Activated naive CD4-positive, alpha-beta T cell treated with anti-CD3 and anti-CD28 coated beads for 36 hours (primary cell): Measurements from ENCODE around the gene VAMP5. TPM values are rescaled to one million over a fixed set of nuclear protein-coding genes. Genes with fewer than 3 reads are reported as not detected.
"Not testable (repeated sequence)": the region's sequence is repeated elsewhere in the genome, so short reads cannot be mapped to it uniquely, and the experiment has no call there.

Source experiments
- CTCF ChIA-PET: fragments of 350-600 bp; sonication (Branson Sonifier 250); formaldehyde crosslinking; loops from one replicate; lab custom pipeline; 2021; ENCODE audit warnings: antibody characterized with exemption; lab: Charles Lee
- DNase-seq: peaks from one replicate; pipeline ENCODE4 v3.0.0-alpha.2; 2020
- H3K27ac Mint-ChIP-seq: one replicate; pipeline ENCODE4 v1.8.0; 2021; ENCODE audit warnings: mild to moderate bottlenecking, mixed read lengths
- H3K27me3 Mint-ChIP-seq: one replicate; pipeline ENCODE4 v1.8.0; 2021; ENCODE audit warnings: low read depth, mixed read lengths
- H3K36me3 Mint-ChIP-seq: one replicate; pipeline ENCODE4 v1.8.0; 2021; ENCODE audit warnings: low read depth, mixed read lengths
- H3K4me1 Mint-ChIP-seq: one replicate; pipeline ENCODE4 v1.8.0; 2021; ENCODE audit warnings: low read depth, mixed read lengths
- H3K4me3 Mint-ChIP-seq: one replicate; pipeline ENCODE4 v1.8.0; 2021; ENCODE audit warnings: mild to moderate bottlenecking, moderate library complexity, mixed read lengths
- H3K9me3 Mint-ChIP-seq: one replicate; pipeline ENCODE4 v1.8.0; 2021; ENCODE audit warnings: mixed read lengths
- intact Hi-C: fragments of 100-400 bp; cut with micrococcal nuclease; formaldehyde crosslinking; loops from one replicate; pipeline ENCODE4 v1.15.1; 2023
- total RNA-seq, 2 experiments: library from RNA; stranded (reverse); gene quantifications; one replicate each; pipeline ENCODE4 v1.2.3, GENCODE V29; 2021

VAMP5 gene
- total RNA-seq, 2 experiments from 2014 or later = 18.4 to 21.8 TPM

DNA sequence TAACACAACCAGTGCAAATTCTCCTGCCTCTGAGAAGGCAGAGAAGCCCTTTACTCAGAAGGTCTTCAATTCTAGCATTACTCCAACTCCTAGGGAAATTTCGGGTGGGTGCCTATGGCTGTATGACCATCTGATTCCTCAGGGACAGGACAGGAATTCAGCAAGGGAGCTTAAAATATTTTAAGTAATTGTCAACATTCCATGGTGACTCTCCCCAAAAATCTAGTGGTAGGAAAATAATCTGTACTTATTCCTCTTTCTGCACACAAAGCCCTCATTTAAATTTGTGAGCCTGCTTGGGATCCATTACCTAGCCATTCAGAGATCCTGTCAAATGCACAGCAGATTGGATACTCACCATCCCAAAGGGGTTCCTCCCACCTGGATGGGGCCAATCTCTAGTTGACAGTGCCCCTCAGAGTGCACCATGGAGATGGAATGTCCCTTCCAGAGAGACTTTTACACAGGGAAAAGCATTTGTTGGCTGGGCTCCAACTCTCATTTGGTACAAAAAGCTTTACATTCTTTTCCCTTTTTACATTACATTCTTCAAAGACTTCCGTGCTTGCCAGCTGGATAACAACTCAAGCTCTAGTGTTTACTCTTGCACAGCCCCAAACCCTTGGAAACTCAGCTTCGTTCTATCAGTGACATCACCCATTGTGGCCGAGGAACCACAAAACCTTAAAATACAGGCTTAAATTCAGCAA is 21.3 kb downstream of the VAMP5 start:
- no peak overlapping the region for H3K4me3 Mint-ChIP-seq
- H3K27me3 Mint-ChIP-seq = no peaks in the 10 kb centered on the region
- peaks cover 42% of the 10 kb centered on the region for H3K4me1 Mint-ChIP-seq
- H3K36me3 Mint-ChIP-seq = peaks cover 13% of the 10 kb centered on the region
- CTCF ChIA-PET = interaction anchor here (1.0 to 4.1 kb wide), 5 partner anchors 10 to 57 kb away, joined by 3 to 25 read pairs (median 4); partner anchors contain the start of gene RNF181
- no peak overlapping the region for H3K27ac Mint-ChIP-seq
- intact Hi-C loops = no loop called here
- H3K9me3 Mint-ChIP-seq = no peaks in the 10 kb centered on the region
- no peak for DNase-seq

DNA sequence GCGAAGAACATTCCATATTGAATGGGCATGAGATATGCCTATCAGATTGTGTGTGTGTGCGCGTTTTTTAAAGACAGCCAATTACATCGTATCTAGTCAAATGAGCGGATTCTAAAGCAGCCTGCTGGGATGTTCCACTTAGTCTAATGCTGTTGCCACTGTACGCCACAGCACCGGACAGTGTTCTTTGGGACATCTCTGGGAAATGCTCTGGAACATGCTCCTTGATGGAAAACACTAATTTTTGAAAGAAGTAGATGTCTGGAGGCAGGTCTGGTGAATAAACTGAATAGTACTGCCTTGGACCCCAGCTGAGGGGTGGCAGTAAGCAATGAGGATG is 21.9 kb downstream of the VAMP5 start:
- Mint-ChIP-seq H3K27me3 (no peaks in the 10 kb centered on the region), H3K27ac (no peak overlapping the region), H3K4me1 (peaks cover 44% of the 10 kb centered on the region), H3K4me3 (no peak overlapping the region), H3K9me3 (no peaks in the 10 kb centered on the region), H3K36me3 (peaks cover 13% of the 10 kb centered on the region)
- intact Hi-C loops = no loop called here
- DNase-seq = no peak
- CTCF ChIA-PET = interaction anchor here (0.6 to 4.1 kb wide), 5 partner anchors 11 to 143 kb away, joined by 3 to 25 read pairs (median 5); partner anchors contain the start of genes MAT2A and RNF181

DNA sequence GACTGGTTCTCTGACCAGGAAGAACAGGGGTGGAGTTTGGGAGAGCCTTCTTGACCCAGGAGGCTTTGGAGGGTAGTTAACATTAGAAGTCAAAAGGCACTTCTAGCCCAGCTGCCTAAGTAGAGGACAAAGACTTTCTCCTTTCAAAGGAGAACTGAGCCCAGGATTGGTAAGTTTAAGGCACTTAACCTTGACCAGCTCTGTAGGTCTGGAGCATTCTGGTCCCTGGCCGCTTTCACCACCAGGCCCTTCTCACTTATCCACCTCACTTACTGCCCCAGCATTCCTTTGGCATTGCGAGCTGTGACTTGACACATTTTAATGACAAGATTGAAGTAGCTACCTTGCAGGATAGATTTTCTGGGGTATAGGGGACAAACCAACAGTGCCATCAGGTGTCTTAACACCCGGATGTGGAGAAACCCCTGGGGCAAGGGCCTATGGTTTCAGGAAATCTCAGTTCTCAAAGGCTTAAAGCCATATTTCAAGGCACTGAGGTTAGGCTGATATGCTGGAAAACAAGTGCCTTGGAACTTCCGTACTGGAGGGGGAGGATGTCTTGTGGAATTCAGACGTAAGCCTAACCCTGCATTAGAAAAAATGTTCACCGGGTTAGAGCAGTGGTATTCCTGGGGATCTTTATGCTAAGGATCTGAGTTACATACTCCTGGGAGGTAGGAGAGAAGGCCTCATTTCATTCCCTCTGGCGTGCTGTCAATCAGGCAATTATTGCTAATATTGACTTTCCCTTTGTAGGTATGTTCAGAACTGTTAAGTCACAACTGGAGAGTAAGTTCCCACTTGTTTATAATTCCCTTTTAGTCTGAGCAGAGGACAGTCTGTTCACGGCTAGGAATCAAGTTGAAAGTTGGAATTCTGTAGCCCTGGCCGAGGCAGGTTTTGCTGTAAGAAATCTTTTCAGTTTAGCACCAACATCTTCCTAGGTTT is 23.3 kb downstream of the VAMP5 start:
- peak overlapping the region; percentile 5 for H3K27ac Mint-ChIP-seq
- H3K27me3 Mint-ChIP-seq = no peaks in the 10 kb centered on the region
- H3K4me3 Mint-ChIP-seq = no peak overlapping the region
- H3K4me1 Mint-ChIP-seq = peaks cover 42% of the 10 kb centered on the region
- DNase-seq = no peak
- H3K9me3 Mint-ChIP-seq = no peaks in the 10 kb centered on the region
- intact Hi-C loops = no loop called here
- peaks cover 14% of the 10 kb centered on the region for H3K36me3 Mint-ChIP-seq
- CTCF ChIA-PET = interaction anchor here (4.1 kb wide), 1 partner anchor 29 kb away, joined by 25 read pairs; no protein-coding TSS in a partner anchor

DNA sequence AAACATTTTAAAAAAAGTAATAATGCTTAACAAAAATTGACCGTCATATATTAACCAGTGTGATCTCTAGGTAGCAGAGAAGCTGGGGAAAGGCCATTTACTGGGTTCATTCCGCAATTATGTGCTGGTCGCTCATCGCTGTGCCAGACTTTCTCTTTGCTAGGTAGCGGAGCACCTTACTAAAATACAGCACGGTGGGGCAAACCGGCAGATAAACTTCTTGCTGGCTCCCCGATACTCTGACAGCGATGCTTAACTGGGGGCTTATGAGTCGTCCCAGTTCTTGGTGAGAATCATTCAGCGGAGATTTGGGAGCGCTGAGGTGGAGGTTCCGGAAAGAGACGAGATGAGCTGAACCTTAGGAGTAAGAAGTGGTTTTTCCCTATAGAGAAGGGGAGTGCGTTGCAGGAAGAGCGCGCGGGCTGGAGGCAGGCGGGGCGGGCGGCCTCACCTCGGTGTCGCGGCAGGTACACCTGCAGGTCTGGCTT is 27.0 kb downstream of the VAMP5 start:
- intact Hi-C loops = loop anchor here (5.0 to 10.0 kb wide), 3 partner anchors 494 to 951 kb away; partner anchors contain the start of genes CHMP3, KDM3A, POLR1A and PTCD3
- Mint-ChIP-seq H3K27ac (peak overlapping the region; percentile 94), H3K4me1 (peaks cover 22% of the 10 kb centered on the region), H3K9me3 (no peaks in the 10 kb centered on the region), H3K36me3 (peaks cover 17% of the 10 kb centered on the region), H3K4me3 (peak overlapping the region; percentile 98), H3K27me3 (no peaks in the 10 kb centered on the region)
- CTCF ChIA-PET = interaction anchor here (0.5 to 1.3 kb wide), 3 partner anchors 8 to 26 kb away, joined by 3 to 6 read pairs (median 4); no protein-coding TSS in a partner anchor
- DNase-seq = no peak

DNA sequence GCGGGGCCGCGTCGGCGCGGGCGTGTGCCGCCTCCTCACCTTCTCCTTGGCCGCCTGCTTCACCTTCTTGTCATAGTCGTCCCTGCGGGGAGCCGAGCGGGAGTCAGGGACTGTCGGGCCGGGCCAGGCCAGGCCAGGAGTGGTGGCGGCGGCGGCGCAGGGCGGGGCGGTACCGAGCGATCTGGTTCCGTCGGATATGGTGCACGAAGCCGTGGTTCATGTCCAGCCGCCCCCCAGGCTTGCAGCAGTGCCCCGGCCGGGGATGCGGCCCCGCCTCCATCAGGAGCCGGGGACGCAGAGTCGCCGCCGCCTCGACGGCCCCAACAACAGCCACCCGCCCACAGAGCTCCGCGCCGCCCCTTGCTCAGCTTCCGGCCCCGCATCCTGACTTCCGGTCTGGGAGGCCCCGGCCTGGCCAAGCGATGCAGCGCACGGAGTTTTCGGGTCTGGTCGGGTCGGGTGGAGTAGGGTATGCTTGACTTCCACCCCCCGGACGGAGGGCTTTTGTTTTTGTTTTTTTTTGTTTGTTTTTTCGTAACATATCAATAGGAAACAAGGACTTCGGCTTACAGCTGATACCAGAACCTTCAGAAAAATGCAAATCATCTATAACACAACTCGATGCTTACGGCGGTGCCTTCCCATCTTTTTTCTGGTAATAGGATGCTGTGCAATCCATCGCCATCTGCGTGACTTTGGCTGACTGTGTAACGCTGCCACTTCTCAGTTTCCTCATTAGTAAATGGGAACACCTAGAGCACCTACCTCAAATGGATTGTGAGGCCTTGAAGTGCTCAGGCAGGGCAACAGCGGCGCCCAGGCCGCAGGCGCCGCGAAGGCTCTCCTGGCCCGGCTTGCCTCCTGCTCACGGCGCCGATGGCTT is 27.7 kb downstream of the VAMP5 start, which contains the start of gene C2orf68:
Gene C2orf68, minus strand, starts transcription at position 362 of the 883 bp plus-strand sequence. Its CDS starts 82 bp downstream, at position 280.
- peak; percentile 93 for DNase-seq
- H3K27ac Mint-ChIP-seq = peak within 1 kb of the TSS; percentile 94
- no peaks in the 10 kb centered on the region for H3K27me3 Mint-ChIP-seq
- intact Hi-C loops = loop anchor here (1.0 to 10.0 kb wide), 8 partner anchors 10 to 950 kb away; partner anchors contain the start of genes CHMP3, ELMOD3, GGCX and KDM3A
- CTCF ChIA-PET = interaction anchor here (0.5 to 1.3 kb wide), 4 partner anchors 9 to 1142 kb away, joined by 3 to 6 read pairs (median 4); no protein-coding TSS in a partner anchor
- peaks cover 25% of the 10 kb centered on the region for H3K4me1 Mint-ChIP-seq
- H3K36me3 Mint-ChIP-seq = peaks cover 20% of the 10 kb centered on the region
- H3K9me3 Mint-ChIP-seq = no peaks in the 10 kb centered on the region
- H3K4me3 Mint-ChIP-seq = peak within 1 kb of the TSS; percentile 98

DNA sequence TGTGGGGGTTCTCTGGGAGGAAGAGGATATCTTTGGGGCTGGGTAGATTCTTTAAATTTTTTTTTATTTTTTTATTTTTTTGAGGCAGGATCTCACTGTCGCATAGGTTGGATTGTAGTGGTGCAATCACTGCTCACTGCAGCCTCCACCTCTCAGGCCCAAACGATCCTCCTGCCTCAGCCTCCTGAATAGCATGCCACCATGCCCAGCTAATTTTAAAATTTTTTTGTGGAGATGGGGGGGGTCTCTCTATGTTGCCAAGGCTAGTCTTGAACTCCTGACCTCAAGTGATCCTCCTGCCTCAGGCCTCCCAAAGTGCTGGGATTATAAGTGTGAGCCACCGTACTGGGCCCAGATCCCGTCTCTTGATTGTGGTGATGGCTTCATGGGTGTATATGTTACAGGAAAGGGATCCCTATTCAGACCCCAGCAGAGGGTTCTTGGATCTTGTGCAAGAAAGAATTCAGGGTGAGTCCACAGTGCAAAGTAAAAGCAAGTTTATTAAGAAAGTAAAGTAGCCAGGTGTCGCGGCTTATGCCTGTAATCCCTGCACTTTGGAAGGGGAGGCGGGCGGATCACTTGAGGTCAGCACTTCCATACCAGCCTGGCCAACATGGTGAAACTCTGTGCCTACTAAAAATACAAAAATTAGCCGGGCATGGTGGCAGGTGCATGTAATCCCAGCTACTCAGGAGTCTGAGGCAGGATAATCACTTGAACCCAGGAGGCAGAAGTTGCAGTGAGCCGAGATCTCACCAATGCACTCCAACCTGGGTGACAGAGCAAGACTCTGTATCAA is 29.7 kb downstream of the VAMP5 start:
- intact Hi-C loops = loop anchor here (2.0 to 10.0 kb wide), 4 partner anchors 29 to 948 kb away; partner anchors contain the start of genes CHMP3, KDM3A, POLR1A and PTCD3
- peak overlapping the region; percentile 42 for H3K27ac Mint-ChIP-seq
- no peak for DNase-seq

DNA sequence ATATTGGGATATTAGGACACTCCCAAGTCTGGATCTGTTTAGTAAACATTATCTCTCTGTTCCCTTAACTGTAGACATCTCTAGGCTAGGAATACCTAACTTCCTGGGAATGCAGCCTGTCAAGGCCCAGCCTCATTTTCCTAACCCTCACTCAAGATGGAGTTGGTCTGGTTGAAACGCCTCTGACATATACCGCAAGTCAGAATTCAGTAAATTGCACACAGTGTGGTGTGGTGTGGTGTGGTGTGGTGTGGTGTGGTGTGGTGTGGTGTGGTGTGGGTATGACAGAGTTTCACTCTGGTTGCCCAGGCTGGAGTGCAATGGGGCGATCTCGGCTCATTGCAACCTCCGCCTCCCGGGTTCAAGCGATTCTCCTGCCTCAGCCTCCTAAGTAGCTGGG is 30.5 kb downstream of the VAMP5 start:
- not testable (repeated sequence) for H3K9me3 Mint-ChIP-seq, H3K27me3 Mint-ChIP-seq, DNase-seq, H3K4me3 Mint-ChIP-seq, H3K27ac Mint-ChIP-seq
- Mint-ChIP-seq H3K36me3 (peaks cover 18% of the 10 kb centered on the region), H3K4me1 (peaks cover 34% of the 10 kb centered on the region)
- intact Hi-C loops = loop anchor here (5.0 to 10.0 kb wide), 4 partner anchors 423 to 948 kb away; partner anchors contain the start of genes CHMP3, KDM3A, POLR1A and PTCD3
- CTCF ChIA-PET = interaction anchor here (1.5 to 1.7 kb wide), 2 partner anchors 22 to 23 kb away, joined by 3 to 5 read pairs; no protein-coding TSS in a partner anchor

More for the DNA sequence above, 29.7 kb downstream of the VAMP5 start:
- Mint-ChIP-seq H3K9me3 (no peaks in the 10 kb centered on the region), H3K27me3 (no peaks in the 10 kb centered on the region), H3K4me3 (no peak overlapping the region), H3K4me1 (peaks cover 36% of the 10 kb centered on the region), H3K36me3 (peaks cover 22% of the 10 kb centered on the region)
- CTCF ChIA-PET = interaction anchor here (1.7 kb wide), 1 partner anchor 24 kb away, joined by 5 read pairs; no protein-coding TSS in a partner anchor

DNA sequence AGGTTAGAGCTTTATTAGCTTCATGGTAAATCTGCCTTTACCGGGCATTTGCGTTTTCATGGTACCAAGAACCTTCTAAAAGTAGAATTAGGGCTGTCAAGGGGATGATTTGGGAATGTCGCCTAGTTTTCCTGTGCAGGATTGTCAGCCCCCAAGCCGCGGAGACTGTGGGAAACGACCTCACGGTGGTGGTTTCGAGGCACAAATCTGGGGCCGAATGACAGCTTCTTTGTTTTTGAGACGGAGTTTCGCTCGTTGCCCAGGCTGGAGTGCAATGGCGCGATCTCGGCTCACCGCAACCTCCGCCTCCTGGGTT is 31.1 kb downstream of the VAMP5 start:
- DNase-seq = no peak
- CTCF ChIA-PET = interaction anchor here (1.5 kb wide), 1 partner anchor 22 kb away, joined by 3 read pairs; no protein-coding TSS in a partner anchor
- Mint-ChIP-seq H3K27ac (peak overlapping the region; percentile 94), H3K4me3 (peak overlapping the region; percentile 96), H3K9me3 (no peaks in the 10 kb centered on the region), H3K4me1 (peaks cover 28% of the 10 kb centered on the region), H3K27me3 (no peaks in the 10 kb centered on the region), H3K36me3 (peaks cover 14% of the 10 kb centered on the region)
- intact Hi-C loops = loop anchor here (5.0 to 10.0 kb wide), 3 partner anchors 422 to 829 kb away; partner anchors contain the start of genes KDM3A, POLR1A and PTCD3

DNA sequence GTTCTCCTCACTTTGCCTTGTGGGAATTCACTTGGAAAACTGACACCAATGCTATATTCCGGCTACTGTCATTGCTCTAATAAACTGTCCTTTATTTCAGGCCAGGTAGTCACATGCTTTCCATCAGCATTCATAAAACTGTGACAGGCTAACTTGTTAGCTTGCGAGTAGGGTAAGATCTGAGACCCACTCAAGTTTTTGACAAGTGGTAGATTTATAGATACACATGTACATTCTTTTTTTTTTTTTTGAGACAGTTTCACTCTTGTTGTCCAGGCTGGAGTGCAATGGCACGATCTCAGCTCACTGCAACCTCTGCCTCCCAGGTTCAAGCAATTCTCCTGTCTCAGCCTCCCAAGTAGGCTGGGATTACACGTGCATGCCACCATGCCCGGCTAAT is 33.5 kb downstream of the VAMP5 start:
- intact Hi-C loops = loop anchor here (5.0 to 10.0 kb wide), 3 partner anchors 420 to 827 kb away; partner anchors contain the start of genes KDM3A, POLR1A and PTCD3
- Mint-ChIP-seq H3K4me1 (peaks cover 21% of the 10 kb centered on the region), H3K4me3 (peak overlapping the region; percentile 96), H3K36me3 (peaks cover 19% of the 10 kb centered on the region)
- not testable (repeated sequence) for H3K27me3 Mint-ChIP-seq, H3K9me3 Mint-ChIP-seq, DNase-seq, H3K27ac Mint-ChIP-seq
- CTCF ChIA-PET = interaction anchor here (1.9 kb wide), 1 partner anchor 19 kb away, joined by 14 read pairs; no protein-coding TSS in a partner anchor

DNA sequence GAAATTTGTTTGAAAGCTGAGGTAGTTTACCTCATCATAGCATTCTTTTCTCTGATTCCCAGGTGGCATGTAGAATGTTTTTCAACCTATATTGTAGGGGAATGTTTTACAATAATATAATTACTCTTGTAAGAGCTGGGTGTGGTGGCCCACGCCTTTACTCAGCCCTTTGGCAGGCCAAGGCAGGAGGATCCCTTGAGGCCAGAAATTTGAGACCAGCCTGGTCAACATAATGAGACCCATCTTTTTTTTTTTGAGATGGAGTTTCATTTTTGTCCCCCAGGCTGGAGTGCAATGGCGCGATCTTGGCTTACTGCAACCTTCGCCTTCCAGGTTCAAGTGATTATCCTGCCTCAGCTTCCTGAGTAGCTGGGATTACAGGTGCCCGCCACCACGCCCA is 35.4 kb downstream of the VAMP5 start:
- H3K27me3 Mint-ChIP-seq = no peaks in the 10 kb centered on the region
- DNase-seq = no peak
- no peak overlapping the region for H3K4me3 Mint-ChIP-seq
- H3K9me3 Mint-ChIP-seq = no peaks in the 10 kb centered on the region
- peaks cover 34% of the 10 kb centered on the region for H3K36me3 Mint-ChIP-seq
- CTCF ChIA-PET = interaction anchor here (0.8 to 10.5 kb wide), 3 partner anchors 14 to 68 kb away, joined by 3 to 103 read pairs (median 3); no protein-coding TSS in a partner anchor
- H3K4me1 Mint-ChIP-seq = peaks cover 21% of the 10 kb centered on the region
- no peak overlapping the region for H3K27ac Mint-ChIP-seq
- intact Hi-C loops = loop anchor here (5.0 to 10.0 kb wide), 3 partner anchors 418 to 825 kb away; partner anchors contain the start of genes KDM3A, POLR1A and PTCD3
